OCI-LY1 (cell line): ENCODE results near the gene KCNC4.

Experiments used
- EZH2 ChIP-seq: fragments of 200-600 bp; sonication (generic), shearing (Covaris generic); IDR thresholded peaks from 2 replicates; pipeline ENCODE4 v1.8.0; 2017; ENCODE audit warnings: borderline replicate concordance, mixed run types, mild to moderate bottlenecking, antibody characterized with exemption, low read length, moderate library complexity, mixed read lengths
- TF ChIP-seq, protein P1 (sequence below): fragments of 200-600 bp; sonication (generic), shearing (Covaris generic); IDR thresholded peaks from 2 replicates; pipeline ENCODE4 v1.5.1; 2017; ENCODE audit warnings: mild to moderate bottlenecking, antibody characterized with exemption, low read length, moderate library complexity, mixed read lengths

DNA sequence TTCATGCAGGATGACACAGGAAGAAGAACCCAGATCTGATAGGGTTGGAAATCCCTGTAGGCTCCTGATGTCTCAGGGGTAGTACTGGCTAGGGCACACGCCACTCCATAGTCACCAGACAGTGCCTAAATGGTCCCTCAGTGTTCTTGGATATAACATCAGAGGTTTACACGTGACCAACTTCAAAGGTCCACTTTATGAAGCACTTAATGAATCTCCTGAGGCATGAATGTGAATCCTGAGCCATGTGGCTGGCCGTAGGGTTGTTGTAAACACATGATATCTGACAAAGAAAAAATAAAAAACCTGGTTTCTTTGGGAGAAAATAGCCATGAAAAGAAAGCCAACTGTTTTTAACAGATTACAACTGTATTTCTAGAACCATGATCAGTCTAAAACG lies 32.3 kb upstream of the KCNC4 start:
- TF ChIP-seq, protein P1, sequence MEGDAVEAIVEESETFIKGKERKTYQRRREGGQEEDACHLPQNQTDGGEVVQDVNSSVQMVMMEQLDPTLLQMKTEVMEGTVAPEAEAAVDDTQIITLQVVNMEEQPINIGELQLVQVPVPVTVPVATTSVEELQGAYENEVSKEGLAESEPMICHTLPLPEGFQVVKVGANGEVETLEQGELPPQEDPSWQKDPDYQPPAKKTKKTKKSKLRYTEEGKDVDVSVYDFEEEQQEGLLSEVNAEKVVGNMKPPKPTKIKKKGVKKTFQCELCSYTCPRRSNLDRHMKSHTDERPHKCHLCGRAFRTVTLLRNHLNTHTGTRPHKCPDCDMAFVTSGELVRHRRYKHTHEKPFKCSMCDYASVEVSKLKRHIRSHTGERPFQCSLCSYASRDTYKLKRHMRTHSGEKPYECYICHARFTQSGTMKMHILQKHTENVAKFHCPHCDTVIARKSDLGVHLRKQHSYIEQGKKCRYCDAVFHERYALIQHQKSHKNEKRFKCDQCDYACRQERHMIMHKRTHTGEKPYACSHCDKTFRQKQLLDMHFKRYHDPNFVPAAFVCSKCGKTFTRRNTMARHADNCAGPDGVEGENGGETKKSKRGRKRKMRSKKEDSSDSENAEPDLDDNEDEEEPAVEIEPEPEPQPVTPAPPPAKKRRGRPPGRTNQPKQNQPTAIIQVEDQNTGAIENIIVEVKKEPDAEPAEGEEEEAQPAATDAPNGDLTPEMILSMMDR, result no peak
- TF ChIP-seq EZH2, result no peak
